Right cardiac atrium (tissue), 5 donors: Measurements from ENCODE around the gene PTBP3. TPM values are rescaled to one million over a fixed set of nuclear protein-coding genes. Genes with fewer than 3 reads are reported as not detected.
"Not testable (repeated sequence)": the region's sequence is repeated elsewhere in the genome, so short reads cannot be mapped to it uniquely, and the experiment has no call there.

ENCODE experiments used
- ATAC-seq, 2 donors: fragments of 200-7000 bp; cut with Tn5 transposase; one replicate each; pipeline versions ENCODE4 v1.8.0 to v1.9.1; 2020; ENCODE audit warnings: moderate library complexity in 2 of 2, mild to moderate bottlenecking in 1 of 2
- DNase-seq, 3 donors: peaks; one replicate each; pipeline ENCODE4 v3.0.0-alpha.2; 2020
- H3K27ac ChIP-seq: one replicate; pipeline ENCODE4 v1.5.1; 2013; ENCODE audit warnings: mild to moderate bottlenecking, low read length, control low read depth, moderate library complexity
- H3K27me3 ChIP-seq: one replicate; pipeline ENCODE4 v1.6.1; 2013; ENCODE audit not compliant: control insufficient read depth, insufficient read depth
- H3K4me1 ChIP-seq: one replicate; pipeline ENCODE4 v1.6.1; 2013; ENCODE audit warnings: low read length; ENCODE audit not compliant: control insufficient read depth, insufficient read depth
- H3K4me3 ChIP-seq: one replicate; pipeline ENCODE4 v1.5.1; 2013; ENCODE audit warnings: low read length, control low read depth
- H3K9me3 ChIP-seq: one replicate; pipeline ENCODE4 v1.6.1; 2013; ENCODE audit warnings: low read length; ENCODE audit not compliant: control insufficient read depth
- WGBS: extraction: QIAGEN DNeasy Blood & Tissue Kit; methylation state at CpG from one replicate; pipeline ENCODE4 v1.1.7; 2013; 5-methylcytosine and 5-hydroxymethylcytosine counted together
- intact Hi-C, 4 donors: fragments of 100-400 bp; cut with DNase I; formaldehyde crosslinking; loops; one replicate each; pipeline versions ENCODE4 v1.11.0 to v1.14.0; 2022 to 2023
- polyA plus RNA-seq: library from polyadenylated mRNA; stranded (reverse); fragments of 200-250 nt; gene quantifications from one replicate; pipeline ENCODE4 v1.2.3, GENCODE V29; 2013
- total RNA-seq, 4 donors: library from RNA; stranded (reverse); fragmentation: NEBNext Ultra II Directional; extraction: Animal tissue kit (Norgen Biotek cat#: 25700); gene quantifications; one replicate each; pipeline ENCODE4 v1.2.1, GENCODE V29; 2021
- donor health status: healthy with polysubstance abuse.
- donor health status: DM: no; HTN: yes; CAD: no.
- donor health status: DM: no; HTN: no; CAD: no.
- donor health status: DM: no; HTN: yes; CAD: no; lungs with severe emphysema.
- donor health status: DM: yes; HTN: yes; CAD: no.

The PTBP3 gene
- total and polyA plus RNA-seq, 5 donors: 4.4 to 19.6 (median 17.0) TPM

DNA sequence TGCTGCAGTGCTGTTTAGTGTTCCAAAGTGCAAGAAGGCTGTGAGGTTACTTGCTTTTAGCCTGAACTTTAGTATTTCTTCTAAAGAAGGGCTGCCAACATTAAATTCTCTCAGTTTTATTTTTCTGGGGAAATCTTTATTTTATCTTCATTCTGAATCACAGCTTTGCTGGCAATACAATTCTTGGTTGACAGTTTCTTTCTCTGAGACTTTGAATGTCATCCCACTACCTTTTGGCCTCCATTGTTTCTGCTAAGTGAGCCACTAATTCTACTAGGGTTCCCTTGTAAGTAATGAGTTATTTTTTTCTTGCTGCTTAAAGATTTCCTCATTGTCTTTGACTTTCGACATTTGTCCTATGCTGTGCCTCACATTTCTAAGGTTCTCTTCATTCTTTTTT, 126.0 kb downstream of the PTBP3 start:
- intact Hi-C loops: no loop called here
- ATAC-seq: no peak
- Histone ChIP-seq H3K9me3 (no peaks in the 10 kb centered on the region), H3K27ac (no peak overlapping the region), H3K4me3 (no peak overlapping the region), H3K4me1 (no peaks in the 10 kb centered on the region), H3K27me3 (no peaks in the 10 kb centered on the region)
- no peak for DNase-seq
- WGBS: 98% methylated on average over 1 of the region's 1 CpG

DNA sequence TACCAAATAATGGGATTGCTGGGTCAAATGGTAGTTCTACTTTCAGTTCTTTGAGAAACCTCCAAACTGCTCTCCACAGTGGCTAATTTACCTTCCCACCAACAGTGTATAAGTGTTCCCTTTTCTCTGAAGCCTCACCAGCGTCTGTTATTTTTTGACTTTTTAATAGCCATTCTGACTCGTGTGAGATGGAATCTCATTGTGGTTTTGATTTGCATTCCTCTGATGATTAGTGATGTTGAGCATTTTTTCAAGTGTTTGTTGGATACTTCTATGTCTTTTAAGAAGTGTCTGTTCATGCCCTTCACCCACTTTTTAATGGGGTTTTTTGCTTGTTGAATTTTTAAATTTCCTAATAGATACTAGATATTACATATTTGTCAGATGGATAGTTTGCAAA, 129.9 kb downstream of the PTBP3 start:
- intact Hi-C loops: no loop called here
- Histone ChIP-seq H3K4me3 (no peak overlapping the region), H3K27me3 (no peaks in the 10 kb centered on the region), H3K9me3 (no peaks in the 10 kb centered on the region), H3K4me1 (no peaks in the 10 kb centered on the region), H3K27ac (no peak overlapping the region)
- no peak for DNase-seq
- 94% methylated on average over 2 of the region's 2 CpGs for WGBS
- ATAC-seq: no peak

GRCh38 chr9:112200711-112201110, 132.7 kb downstream of the PTBP3 start:
- H3K4me3 ChIP-seq: no peak overlapping the region
- intact Hi-C loops: no loop called here
- ATAC-seq (no peak), DNase-seq (no peak)
- H3K4me1 ChIP-seq: no peaks in the 10 kb centered on the region
- WGBS: 90% methylated on average over 5 of the region's 5 CpGs
- no peak overlapping the region for H3K27ac ChIP-seq
- H3K27me3 ChIP-seq: no peaks in the 10 kb centered on the region
- no peaks in the 10 kb centered on the region for H3K9me3 ChIP-seq

- H3K27me3 ChIP-seq: no peaks in the 10 kb centered on the region
- H3K4me1 ChIP-seq: peaks cover 2% of the 10 kb centered on the region
- 79% methylated on average over 4 of the region's 4 CpGs for WGBS
- DNase-seq: no peak
- H3K9me3 ChIP-seq: no peaks in the 10 kb centered on the region
- H3K27ac ChIP-seq: no peak overlapping the region
- intact Hi-C loops: no loop called here
- no peak overlapping the region for H3K4me3 ChIP-seq
- no peak for ATAC-seq
These were observed 134.8 kb downstream of the PTBP3 start for GRCh38 chr9:112198646-112199045.

DNA sequence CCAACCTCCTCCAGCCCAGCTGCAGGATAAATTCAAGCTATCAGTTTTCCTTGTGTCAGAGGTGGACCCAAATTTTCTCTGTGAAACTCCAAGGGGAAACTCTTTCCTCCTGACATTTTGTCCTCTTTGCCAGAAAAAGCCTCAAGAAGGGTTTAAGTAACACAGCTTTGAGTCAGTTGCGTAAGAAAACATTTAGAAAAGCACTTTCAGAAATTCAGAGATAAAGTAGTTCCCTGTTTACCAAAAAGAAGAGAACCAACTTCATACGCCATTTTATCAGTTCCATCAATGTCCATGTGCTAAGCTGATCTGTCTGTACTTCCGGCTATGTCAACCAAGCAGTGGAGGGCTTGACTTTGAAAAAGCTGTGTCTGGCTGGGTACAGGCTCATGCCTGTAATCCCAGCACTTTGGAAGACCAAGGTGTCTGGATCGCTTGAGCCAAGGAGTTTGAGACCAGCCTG, 138.4 kb downstream of the PTBP3 start:
- Histone ChIP-seq H3K9me3 (no peaks in the 10 kb centered on the region), H3K4me3 (no peak overlapping the region), H3K27me3 (no peaks in the 10 kb centered on the region), H3K27ac (peak overlapping the region; percentile 92), H3K4me1 (peaks cover 2% of the 10 kb centered on the region)
- peak; percentile 74 to 75 for ATAC-seq
- DNase-seq: no peak
- intact Hi-C loops: no loop called here
- whole genome bisulfite sequencing: 65% methylated on average over 4 of the region's 4 CpGs

DNA sequence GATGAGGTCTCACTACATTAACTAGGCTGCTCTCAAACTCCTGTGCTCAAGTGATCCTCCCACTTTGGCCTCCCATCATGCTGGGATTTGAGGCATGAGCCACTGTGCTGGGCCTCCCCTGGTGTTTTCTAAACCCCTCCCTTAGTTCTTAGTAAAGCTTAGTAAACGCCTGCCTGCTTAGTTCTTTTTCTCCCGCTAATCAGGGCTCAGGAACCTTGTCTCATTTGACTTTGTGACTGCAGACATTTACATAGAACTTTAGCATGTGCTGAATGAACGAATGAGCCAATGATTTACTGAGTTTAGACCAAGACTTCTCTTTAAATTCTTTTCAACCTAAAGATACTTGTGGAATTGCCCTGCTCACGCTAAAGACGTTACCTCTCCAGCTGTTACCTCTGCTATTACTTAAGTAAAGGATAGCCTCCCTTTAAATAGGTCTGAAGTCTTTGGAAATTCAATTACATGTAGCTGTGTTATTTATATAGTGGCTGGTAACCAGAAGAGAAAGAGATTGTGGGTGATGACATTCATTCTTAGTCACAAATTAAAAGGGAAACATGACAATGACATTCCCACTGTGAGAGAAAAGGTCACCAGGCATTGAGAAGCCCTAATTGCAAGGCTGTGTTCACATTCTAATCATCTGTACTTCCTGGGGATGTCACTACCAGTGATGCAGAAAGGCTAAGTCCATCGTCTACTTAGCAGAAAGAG, 139.7 kb downstream of the PTBP3 start:
- ATAC-seq: peak in 1 of 2 donors; percentile 57
- Histone ChIP-seq H3K9me3 (no peaks in the 10 kb centered on the region), H3K27me3 (no peaks in the 10 kb centered on the region), H3K4me3 (no peak overlapping the region), H3K27ac (peak overlapping the region; percentile 47), H3K4me1 (peaks cover 2% of the 10 kb centered on the region)
- 73% methylated on average over 6 of the region's 6 CpGs for WGBS
- DNase-seq: no peak
- intact Hi-C loops: no loop called here

DNA sequence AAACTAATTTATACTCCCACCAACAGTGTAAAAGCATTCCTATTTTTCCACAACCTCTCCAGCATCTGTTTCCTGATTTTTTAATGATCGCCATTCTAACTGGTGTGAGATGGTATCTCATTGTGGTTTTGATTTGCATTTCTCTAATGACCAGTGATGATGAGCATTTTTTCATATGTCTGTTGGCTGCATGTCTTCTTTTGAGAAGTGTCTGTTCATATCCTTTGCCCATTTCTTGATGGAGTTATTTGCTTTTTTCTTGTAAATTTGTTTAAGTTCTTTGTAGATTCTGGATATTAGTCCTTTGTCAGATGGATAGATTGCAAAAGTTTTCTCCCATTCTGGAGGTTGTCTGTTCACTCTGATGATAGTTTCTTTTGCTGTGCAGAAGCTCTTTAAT, 143.1 kb downstream of the PTBP3 start:
- intact Hi-C loops, DNase-seq, H3K27ac ChIP-seq, ATAC-seq, H3K4me1 ChIP-seq, H3K27me3 ChIP-seq, H3K4me3 ChIP-seq, H3K9me3 ChIP-seq: not testable (repeated sequence)
- WGBS: 100% methylated on average over 1 of the region's 1 CpG

GRCh38 chr9:112188884-112189283, 144.5 kb downstream of the PTBP3 start:
- H3K27ac ChIP-seq: no peak overlapping the region
- intact Hi-C loops: no loop called here
- no peaks in the 10 kb centered on the region for H3K4me1 ChIP-seq
- DNase-seq: no peak
- no peak for ATAC-seq
- no peaks in the 10 kb centered on the region for H3K9me3 ChIP-seq
- H3K4me3 ChIP-seq: no peak overlapping the region
- WGBS: 95% methylated on average over 1 of the region's 1 CpG
- no peaks in the 10 kb centered on the region for H3K27me3 ChIP-seq

GRCh38 chr9:112187404-112187803, 146.0 kb downstream of the PTBP3 start:
- intact Hi-C loops: no loop called here
- ATAC-seq (no peak), DNase-seq (no peak)
- Histone ChIP-seq H3K27ac (no peak overlapping the region), H3K4me1 (no peaks in the 10 kb centered on the region), H3K4me3 (no peak overlapping the region), H3K27me3 (no peaks in the 10 kb centered on the region), H3K9me3 (no peaks in the 10 kb centered on the region)
- WGBS: 89% methylated on average over 4 of the region's 4 CpGs

DNA sequence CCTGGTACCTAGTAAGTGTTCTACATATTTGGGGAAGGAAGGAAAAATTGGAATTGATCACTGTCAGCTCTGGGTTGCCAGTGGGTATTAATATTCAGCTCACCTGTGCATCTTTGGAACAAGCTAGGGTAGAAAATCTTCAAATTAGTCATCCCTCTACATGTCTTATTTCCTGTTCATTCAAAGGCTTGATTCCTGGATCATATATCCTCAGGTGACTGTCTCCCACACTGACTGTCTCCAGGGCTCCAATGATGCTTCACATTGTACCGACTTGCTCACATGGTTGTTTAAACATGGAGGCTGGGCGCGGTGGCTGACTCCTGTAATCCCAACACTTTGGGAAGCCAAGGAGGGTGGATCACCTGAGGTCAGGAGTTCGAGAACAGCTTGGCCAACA, 146.7 kb downstream of the PTBP3 start:
- WGBS: 94% methylated on average over 4 of the region's 4 CpGs

DNA sequence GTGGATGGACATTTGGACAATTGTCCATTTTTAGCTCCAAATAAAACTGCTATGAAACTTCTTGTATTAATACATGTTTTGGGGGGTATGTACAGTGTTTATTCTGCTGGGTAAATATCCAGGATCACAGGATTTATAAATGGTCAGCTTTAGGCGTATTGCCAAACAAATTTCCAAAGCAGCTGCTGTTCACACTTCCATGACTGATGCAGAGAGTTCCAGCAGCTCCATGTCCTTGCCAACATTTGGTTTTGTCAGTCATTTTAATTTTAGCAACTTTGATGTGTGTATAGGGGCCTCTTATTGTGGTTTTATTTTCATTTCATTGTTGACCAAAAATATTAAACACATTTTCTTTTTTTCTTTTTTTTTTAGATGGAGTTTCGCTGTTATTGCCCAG, 148.5 kb downstream of the PTBP3 start:
- WGBS: 92% methylated on average over 2 of the region's 2 CpGs
- intact Hi-C loops: no loop called here
- H3K4me3 ChIP-seq: no peak overlapping the region
- DNase-seq: no peak
- no peak for ATAC-seq
- H3K4me1 ChIP-seq: no peaks in the 10 kb centered on the region
- no peaks in the 10 kb centered on the region for H3K27me3 ChIP-seq
- no peak overlapping the region for H3K27ac ChIP-seq
- H3K9me3 ChIP-seq: no peaks in the 10 kb centered on the region

More for the DNA sequence above, 146.7 kb downstream of the PTBP3 start:
- H3K9me3 ChIP-seq: no peaks in the 10 kb centered on the region
- H3K4me1 ChIP-seq: no peaks in the 10 kb centered on the region
- no peaks in the 10 kb centered on the region for H3K27me3 ChIP-seq
- intact Hi-C loops: no loop called here
- no peak for DNase-seq
- no peak overlapping the region for H3K4me3 ChIP-seq
- H3K27ac ChIP-seq: no peak overlapping the region
- ATAC-seq: no peak

GRCh38 chr9:112184221-112184620, 149.2 kb downstream of the PTBP3 start:
- Histone ChIP-seq H3K27ac (no peak overlapping the region), H3K4me3 (no peak overlapping the region), H3K9me3 (no peaks in the 10 kb centered on the region), H3K4me1 (no peaks in the 10 kb centered on the region), H3K27me3 (no peaks in the 10 kb centered on the region)
- ATAC-seq (no peak), DNase-seq (no peak)
- 80% methylated on average over 3 of the region's 3 CpGs for WGBS
- intact Hi-C loops: no loop called here
